Muscle layer of colon (tissue), 2 donors: Measurements from ENCODE around the gene IFNA1.
A peak's percentile ranks its signal among the peaks of the same experiment; 100 is the strongest.

Experiments
- H3K27ac ChIP-seq: one replicate; pipeline ENCODE4 v1.7.0; 2013; ENCODE audit warnings: low read depth, mild to moderate bottlenecking, low read length, moderate library complexity
- H3K27me3 ChIP-seq, 2 donors: one replicate each; pipeline ENCODE4 v1.7.0; 2013; ENCODE audit warnings: low read length in 2 of 2, mild to moderate bottlenecking in 2 of 2; ENCODE audit not compliant: insufficient read depth in 2 of 2, control insufficient read depth in 1 of 2
- H3K36me3 ChIP-seq: one replicate; pipeline ENCODE4 v1.7.0; 2013; ENCODE audit warnings: mild to moderate bottlenecking, low read length; ENCODE audit not compliant: insufficient read depth
- H3K4me1 ChIP-seq: one replicate; pipeline ENCODE4 v1.7.0; 2013; ENCODE audit warnings: mild to moderate bottlenecking, low read length; ENCODE audit not compliant: insufficient read depth
- H3K4me3 ChIP-seq, 2 donors: one replicate each; pipeline ENCODE4 v1.7.0; 2013; ENCODE audit warnings: low read length in 2 of 2, low read depth in 1 of 2, mild to moderate bottlenecking in 1 of 2, moderate library complexity in 1 of 2
- H3K9ac ChIP-seq: one replicate; pipeline ENCODE4 v1.7.0; 2013; ENCODE audit warnings: low read length
- H3K9me3 ChIP-seq: one replicate; pipeline ENCODE4 v1.7.0; 2013; ENCODE audit warnings: mild to moderate bottlenecking, low read length
- donor health status: abdominal sarcoma.
- donor health status: Adenocarcinoma of cecum.

IFNA1 gene

DNA sequence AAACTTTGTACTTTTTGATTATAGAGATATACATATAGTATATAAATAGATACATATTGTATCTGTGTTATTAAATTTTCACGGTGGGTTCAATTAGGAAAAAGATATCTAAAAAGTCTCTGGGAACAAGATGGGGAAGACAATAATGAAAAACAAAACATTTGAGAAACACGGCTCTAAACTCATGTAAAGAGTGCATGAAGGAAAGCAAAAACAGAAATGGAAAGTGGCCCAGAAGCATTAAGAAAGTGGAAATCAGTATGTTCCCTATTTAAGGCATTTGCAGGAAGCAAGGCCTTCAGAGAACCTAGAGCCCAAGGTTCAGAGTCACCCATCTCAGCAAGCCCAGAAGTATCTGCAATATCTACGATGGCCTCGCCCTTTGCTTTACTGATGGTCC, at the start of gene IFNA1:
Gene IFNA1 (plus strand): TSS at position 301 of the 400 bp plus-strand sequence. CDS start 69 bp downstream, at position 370.
- H3K27ac ChIP-seq, result no peak within 1 kb of the TSS
- no peak within 1 kb of the TSS for H3K4me3 ChIP-seq
- no peaks in the 10 kb centered on the region for H3K27me3 ChIP-seq
- no peaks in the 10 kb centered on the region for H3K9me3 ChIP-seq
- no peaks in the 10 kb centered on the region for H3K36me3 ChIP-seq
- peaks cover 10% of the 10 kb centered on the region for H3K4me1 ChIP-seq
- no peak within 1 kb of the TSS for H3K9ac ChIP-seq

DNA sequence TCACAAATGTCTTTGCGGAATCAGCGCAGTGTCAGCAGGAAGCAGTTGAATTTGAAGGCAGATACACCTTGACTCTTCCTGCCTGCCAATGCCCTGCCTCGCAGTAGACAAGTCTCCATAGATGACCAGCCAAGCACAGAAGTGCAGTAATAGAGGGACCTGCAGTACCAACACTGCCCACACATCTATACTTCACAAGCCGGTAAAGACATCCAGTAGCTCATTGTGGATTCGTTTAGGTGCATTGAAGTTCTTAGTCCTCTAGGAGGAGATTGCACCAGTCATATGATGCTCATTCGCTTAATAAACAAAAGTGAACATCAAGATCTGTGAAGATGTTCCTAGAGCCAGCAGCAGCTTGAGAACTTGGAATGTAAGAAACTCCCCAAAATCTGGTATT, 48.0 kb upstream of the IFNA1 start:
- no peak overlapping the region for H3K27ac ChIP-seq
- H3K27me3 ChIP-seq, result peaks cover 0 to 4% of the 10 kb centered on the region in 2 donors

DNA sequence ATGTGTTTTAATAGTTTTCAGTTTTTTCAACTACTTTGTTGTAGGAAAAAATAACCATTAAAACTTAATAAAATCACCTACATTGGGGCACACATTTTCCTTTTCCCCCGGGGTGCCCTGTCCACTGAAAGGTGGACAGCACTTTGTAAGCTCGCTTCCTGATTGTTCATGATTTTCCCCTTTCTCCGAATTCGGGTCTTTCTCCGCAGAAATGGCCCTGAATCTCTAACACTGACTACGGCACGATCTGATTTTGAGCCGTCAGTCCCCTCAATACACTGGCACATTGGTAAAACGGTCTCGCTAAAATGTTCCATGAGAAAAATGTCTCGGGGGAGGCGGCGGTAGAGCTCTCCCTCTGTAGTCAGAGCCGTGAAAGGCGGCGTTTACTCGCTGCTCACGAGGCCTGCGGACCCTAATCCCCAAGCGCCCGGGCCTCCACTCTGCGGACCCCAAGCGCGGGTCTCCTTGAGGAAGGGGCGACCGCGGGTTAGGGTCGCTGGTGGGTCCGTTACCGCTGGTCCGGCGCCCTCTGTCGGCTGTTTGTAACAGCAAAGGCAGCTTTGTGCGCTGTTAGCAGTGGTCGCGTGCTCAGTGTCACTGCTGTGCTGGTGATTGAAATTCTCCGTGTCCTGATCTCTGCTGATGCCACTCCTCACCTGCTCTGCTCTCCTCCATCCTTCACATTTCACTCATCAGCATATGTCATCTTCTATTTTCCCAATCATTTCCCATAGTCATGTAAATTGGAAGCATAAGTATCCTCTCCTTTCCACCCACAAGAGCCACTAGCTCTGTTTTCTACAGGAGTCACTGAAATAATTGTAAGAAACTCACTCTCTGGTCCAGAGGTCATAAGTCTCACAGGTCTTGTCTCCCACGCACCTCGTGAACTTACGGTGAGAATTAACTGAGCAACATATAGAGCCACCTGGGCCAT, 44.2 kb upstream of the IFNA1 start:
- no peaks in the 10 kb centered on the region for H3K9me3 ChIP-seq
- H3K4me3 ChIP-seq, result peak overlapping the region; percentile 62 to 63
- H3K27ac ChIP-seq, result no peak overlapping the region
- H3K4me1 ChIP-seq, result no peaks in the 10 kb centered on the region
- no peaks in the 10 kb centered on the region for H3K36me3 ChIP-seq
- peaks cover 0 to 4% of the 10 kb centered on the region in 2 donors for H3K27me3 ChIP-seq
- peak overlapping the region; percentile 4 for H3K9ac ChIP-seq

More for the DNA sequence above, 48.0 kb upstream of the IFNA1 start:
- no peaks in the 10 kb centered on the region for H3K36me3 ChIP-seq
- H3K4me1 ChIP-seq, result no peaks in the 10 kb centered on the region
- no peaks in the 10 kb centered on the region for H3K9me3 ChIP-seq
- no peak overlapping the region for H3K4me3 ChIP-seq
- no peak overlapping the region for H3K9ac ChIP-seq

DNA sequence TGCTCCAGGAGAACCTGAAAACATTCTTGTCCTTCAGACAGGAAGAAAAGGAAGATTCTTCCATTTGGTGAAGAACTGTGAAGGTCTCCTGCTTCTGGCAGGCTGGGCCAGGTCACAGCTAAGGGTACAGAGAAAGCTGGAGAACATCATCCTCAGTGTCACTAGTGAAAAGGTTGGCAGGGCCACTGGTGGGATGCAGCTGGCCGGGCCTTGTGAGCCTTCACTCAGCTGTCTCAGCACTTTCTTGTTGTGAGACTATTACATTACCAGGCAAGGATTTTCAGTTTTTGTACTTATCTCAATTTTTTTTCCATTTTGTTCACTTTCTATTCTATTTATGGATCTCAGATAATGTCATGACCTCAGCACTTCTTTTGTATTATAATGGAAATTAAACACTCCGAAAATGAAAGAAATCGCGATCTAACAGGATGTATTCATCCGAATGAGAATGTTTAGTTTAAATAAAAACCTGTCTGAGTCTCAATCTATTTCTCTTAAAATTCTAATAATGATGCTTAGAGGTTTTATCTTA, 41.2 kb upstream of the IFNA1 start:
- Histone ChIP-seq H3K4me3 (no peak overlapping the region), H3K27me3 (peaks cover 4 to 14% of the 10 kb centered on the region in 2 donors), H3K36me3 (no peaks in the 10 kb centered on the region)

GRCh38 chr9:21399956-21400355, 40.3 kb upstream of the IFNA1 start:
- Histone ChIP-seq H3K36me3 (no peaks in the 10 kb centered on the region), H3K4me1 (peaks cover 6% of the 10 kb centered on the region), H3K27ac (no peak overlapping the region), H3K9me3 (no peaks in the 10 kb centered on the region), H3K27me3 (peaks cover 4 to 14% of the 10 kb centered on the region in 2 donors), H3K4me3 (no peak overlapping the region), H3K9ac (no peak overlapping the region)

More for the DNA sequence above, 41.2 kb upstream of the IFNA1 start:
- Histone ChIP-seq H3K9ac (no peak overlapping the region), H3K4me1 (peaks cover 6% of the 10 kb centered on the region), H3K27ac (no peak overlapping the region), H3K9me3 (no peaks in the 10 kb centered on the region)

- Histone ChIP-seq H3K9ac (no peak overlapping the region), H3K36me3 (no peaks in the 10 kb centered on the region), H3K9me3 (no peaks in the 10 kb centered on the region), H3K27me3 (peaks cover 0 to 14% of the 10 kb centered on the region in 2 donors), H3K27ac (no peak overlapping the region), H3K4me3 (peak overlapping the region; percentile 50 to 54), H3K4me1 (peaks cover 6% of the 10 kb centered on the region)
Measured at GRCh38 chr9:21402386-21403251, 37.6 kb upstream of the IFNA1 start.

- Histone ChIP-seq H3K4me3 (no peak overlapping the region), H3K9me3 (no peaks in the 10 kb centered on the region), H3K27ac (no peak overlapping the region), H3K9ac (no peak overlapping the region), H3K4me1 (peaks cover 6% of the 10 kb centered on the region), H3K27me3 (peaks cover 0 to 14% of the 10 kb centered on the region in 2 donors), H3K36me3 (no peaks in the 10 kb centered on the region)
Measured at GRCh38 chr9:21404146-21404545, 36.1 kb upstream of the IFNA1 start.

DNA sequence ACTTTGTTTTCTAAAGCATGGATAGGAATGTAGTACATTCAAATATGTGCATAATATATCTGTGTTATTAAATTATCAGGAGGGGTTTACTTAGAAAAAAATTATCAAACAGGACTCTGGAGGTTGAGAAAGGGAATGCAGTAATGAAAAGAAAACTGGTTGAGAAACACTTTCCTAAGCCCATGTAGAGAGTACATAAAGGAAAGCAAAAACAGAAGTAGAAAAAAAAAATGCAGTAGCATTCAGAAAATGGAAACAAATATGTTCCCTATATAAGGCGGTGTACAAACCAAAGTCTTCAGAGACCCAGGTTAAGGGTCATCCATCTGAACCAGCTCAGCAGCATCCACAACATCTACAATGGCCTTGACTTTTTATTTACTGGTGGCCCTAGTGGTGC, 31.4 kb upstream of the IFNA1 start, which contains the start of gene IFNA8:
Gene IFNA8 (plus strand): TSS at position 301 of the 400 bp plus-strand sequence. CDS start 60 bp downstream, at position 361.
- H3K36me3 ChIP-seq, result no peaks in the 10 kb centered on the region
- H3K4me3 ChIP-seq, result no peak within 1 kb of the TSS
- H3K4me1 ChIP-seq, result no peaks in the 10 kb centered on the region
- no peak within 1 kb of the TSS for H3K27ac ChIP-seq
- H3K9me3 ChIP-seq, result no peaks in the 10 kb centered on the region
- no peaks in the 10 kb centered on the region for H3K27me3 ChIP-seq
- H3K9ac ChIP-seq, result no peak within 1 kb of the TSS

- H3K4me1 ChIP-seq, result no peaks in the 10 kb centered on the region
- H3K4me3 ChIP-seq, result no peak overlapping the region
- H3K27me3 ChIP-seq, result no peaks in the 10 kb centered on the region
- no peaks in the 10 kb centered on the region for H3K9me3 ChIP-seq
- no peaks in the 10 kb centered on the region for H3K36me3 ChIP-seq
- H3K9ac ChIP-seq, result no peak overlapping the region
- no peak overlapping the region for H3K27ac ChIP-seq
Measured at GRCh38 chr9:21412107-21412506, 28.1 kb upstream of the IFNA1 start.

GRCh38 chr9:21413151-21413550, 27.1 kb upstream of the IFNA1 start:
- no peak overlapping the region for H3K27ac ChIP-seq
- no peaks in the 10 kb centered on the region for H3K4me1 ChIP-seq
- H3K27me3 ChIP-seq, result no peaks in the 10 kb centered on the region
- no peaks in the 10 kb centered on the region for H3K9me3 ChIP-seq
- no peak overlapping the region for H3K9ac ChIP-seq
- H3K36me3 ChIP-seq, result no peaks in the 10 kb centered on the region
- H3K4me3 ChIP-seq, result no peak overlapping the region

- H3K4me3 ChIP-seq, result no peak overlapping the region
- H3K27me3 ChIP-seq, result no peaks in the 10 kb centered on the region
- H3K9me3 ChIP-seq, result no peaks in the 10 kb centered on the region
- no peak overlapping the region for H3K27ac ChIP-seq
- no peak overlapping the region for H3K9ac ChIP-seq
- no peaks in the 10 kb centered on the region for H3K36me3 ChIP-seq
- H3K4me1 ChIP-seq, result no peaks in the 10 kb centered on the region
Measured at GRCh38 chr9:21413624-21414023, 26.6 kb upstream of the IFNA1 start.
